Measurements from ENCODE around the gene ASB13.

The ASB13 gene

DNA sequence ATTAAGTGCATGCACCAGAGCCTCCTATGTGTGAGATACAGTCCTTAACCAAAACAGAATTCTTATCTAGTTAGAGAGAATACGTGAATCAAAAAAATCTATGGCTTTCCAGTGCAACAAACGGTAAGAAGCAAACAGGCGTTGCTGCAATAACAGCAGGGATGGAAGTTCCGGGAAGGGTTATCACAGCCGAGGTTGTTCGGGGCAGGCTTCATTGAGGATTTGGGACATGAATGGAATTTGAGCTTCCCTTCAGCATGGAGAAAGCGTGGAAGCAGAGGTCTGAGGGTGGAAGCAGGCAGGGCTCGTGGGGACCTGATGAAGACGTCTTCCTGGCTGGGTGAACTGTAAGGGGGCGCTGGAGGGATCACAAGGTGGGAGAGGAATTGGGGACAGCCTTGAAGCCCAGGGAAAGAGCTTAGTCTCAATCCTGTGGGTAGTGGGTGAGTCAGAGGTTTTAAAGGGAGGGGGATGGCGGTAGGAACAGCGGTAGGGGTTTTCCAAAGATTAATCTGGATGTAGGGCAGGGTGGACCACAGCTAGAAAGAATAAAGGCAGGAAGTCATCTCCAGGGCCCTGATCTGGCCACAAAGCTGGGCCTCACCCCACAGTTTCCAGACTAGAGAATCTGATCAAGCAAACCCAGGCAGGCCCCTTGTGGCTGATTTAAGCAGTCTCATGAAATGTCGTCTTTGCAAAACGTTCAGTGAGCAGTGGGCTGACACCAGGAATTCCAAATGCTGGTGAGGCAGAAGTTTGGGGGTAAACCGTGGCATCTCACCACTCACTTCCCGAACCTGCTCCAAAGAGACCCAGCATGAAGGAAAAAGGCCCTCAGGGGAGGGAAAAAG, 76.5 kb downstream of the ASB13 start:
- DNase-seq (ENCODE audit: low read depth in 3 of 3), result no peak

DNA sequence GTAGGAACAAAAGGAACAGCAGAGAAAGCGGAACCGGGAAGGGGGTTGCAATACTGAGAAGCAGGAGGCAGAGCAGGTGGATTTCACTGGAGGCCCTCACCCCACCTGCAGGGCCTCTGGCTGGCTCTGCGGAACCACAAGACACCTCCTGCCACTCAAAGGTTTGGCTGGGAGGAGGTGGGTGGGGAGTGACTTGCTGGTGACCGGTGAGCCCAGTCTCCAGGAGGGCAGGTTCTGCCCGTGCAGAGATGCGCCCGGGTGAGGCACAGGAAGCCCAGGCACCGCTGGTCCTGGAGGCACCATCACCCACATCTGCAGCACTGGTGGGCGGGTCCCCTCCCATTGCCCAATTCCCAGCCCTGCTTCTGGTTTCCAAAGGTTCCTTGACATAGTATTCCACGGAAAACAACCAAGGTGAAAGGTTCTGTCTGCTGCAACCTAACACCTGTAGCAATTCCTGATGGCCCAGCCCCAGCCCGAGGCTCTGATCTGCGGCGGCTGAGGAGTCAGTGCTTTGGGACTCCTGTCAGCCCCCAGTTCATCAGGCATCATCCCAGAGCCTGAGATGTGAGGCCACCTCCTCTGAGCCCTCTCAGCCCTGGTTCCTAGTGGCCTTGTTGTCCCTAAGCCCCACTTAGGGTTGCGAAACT, 77.3 kb downstream of the ASB13 start:
- no peak for DNase-seq (ENCODE audit: low read depth in 3 of 3)

Data from stimulated activated CD4-positive, alpha-beta T cell treated with anti-CD3 and anti-CD28 coated beads, TNF-alpha, amount 100 ng/mL, for 4 hours (primary cell).